ENCODE data around the gene NSMF.

DNA sequence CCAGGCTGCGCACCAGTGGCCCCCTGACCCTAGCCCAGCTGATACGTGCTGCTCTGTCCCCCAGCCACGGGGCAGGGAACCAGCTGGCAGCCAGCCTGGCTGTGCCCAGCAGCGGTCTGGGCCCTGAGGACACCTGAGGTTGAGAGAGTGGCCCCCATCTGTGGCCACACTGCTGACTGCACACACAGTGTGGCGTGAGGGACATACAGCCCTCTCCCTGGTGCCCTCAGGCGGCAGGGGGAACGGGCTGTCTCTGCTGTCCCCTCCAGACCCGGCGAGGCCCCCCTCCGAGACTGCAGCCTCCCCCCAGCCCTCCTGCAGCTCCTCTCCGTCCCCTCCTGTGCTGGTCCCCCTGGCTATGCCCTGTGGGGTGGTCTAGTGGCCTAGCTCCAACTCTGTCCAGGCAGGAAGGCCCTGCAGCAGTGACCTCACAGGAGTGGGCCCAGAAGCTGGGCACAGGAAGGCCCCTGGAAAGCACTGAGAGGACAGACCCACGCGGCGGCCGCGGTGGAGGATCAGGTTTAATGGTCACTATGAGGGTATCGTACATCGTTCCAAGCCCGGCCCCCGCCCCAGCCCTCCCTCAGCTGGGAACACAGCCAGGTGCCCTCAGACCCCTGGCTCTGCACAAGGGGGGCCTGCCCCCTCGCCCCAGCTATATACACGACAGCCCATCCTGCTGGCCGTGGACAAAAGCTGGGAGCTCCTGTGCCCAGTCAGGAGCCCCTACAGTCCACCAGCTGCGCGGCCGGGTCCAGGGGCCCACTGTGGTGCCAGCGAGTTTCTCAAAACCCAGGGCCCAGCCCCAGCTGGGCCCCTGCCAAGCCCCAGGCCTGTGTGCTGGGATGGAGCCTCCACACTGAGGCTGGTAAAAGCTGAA is 11.2 kb downstream of the NSMF start:
- TF ChIP-seq GATA2 (IDR thresholded peaks at IDR 0.05; ENCODE audit: low read depth, low read length) (no peak), GATA3 (IDR thresholded peaks at IDR 0.05; ENCODE audit: low read depth, low read length) (no peak)
